Tibial nerve (tissue), 4 donors: ENCODE measurements around the gene RABEP2.
A peak's percentile ranks its signal among the peaks of the same experiment; 100 is the strongest.

Source experiments
- EP300 ChIP-seq, 2 donors: sonication (generic); formaldehyde crosslinking; IDR thresholded peaks; one replicate each; pipeline ENCODE4 v1.6.1; 2017; ENCODE audit warnings: antibody characterized with exemption in 2 of 2, mild to moderate bottlenecking in 1 of 2
- POLR2A ChIP-seq, 2 donors: fragments of 450-650 bp; IDR thresholded peaks; one replicate each; pipeline ENCODE4 v1.6.1; 2017; ENCODE audit warnings: antibody characterized with exemption in 2 of 2, mild to moderate bottlenecking in 2 of 2, moderate library complexity in 2 of 2
- TF ChIP-seq, protein P1 (sequence below), 5 experiments: fragments of 200-600 bp in 3 of 5; fragments of 450-650 bp in 2 of 5; sonication (generic) in 3 of 5; IDR thresholded peaks; one replicate each; pipeline ENCODE4 v1.5.1; 2016 to 2019; ENCODE audit warnings: antibody characterized with exemption in 5 of 5, mild to moderate bottlenecking in 3 of 5, moderate library complexity in 2 of 5

DNA sequence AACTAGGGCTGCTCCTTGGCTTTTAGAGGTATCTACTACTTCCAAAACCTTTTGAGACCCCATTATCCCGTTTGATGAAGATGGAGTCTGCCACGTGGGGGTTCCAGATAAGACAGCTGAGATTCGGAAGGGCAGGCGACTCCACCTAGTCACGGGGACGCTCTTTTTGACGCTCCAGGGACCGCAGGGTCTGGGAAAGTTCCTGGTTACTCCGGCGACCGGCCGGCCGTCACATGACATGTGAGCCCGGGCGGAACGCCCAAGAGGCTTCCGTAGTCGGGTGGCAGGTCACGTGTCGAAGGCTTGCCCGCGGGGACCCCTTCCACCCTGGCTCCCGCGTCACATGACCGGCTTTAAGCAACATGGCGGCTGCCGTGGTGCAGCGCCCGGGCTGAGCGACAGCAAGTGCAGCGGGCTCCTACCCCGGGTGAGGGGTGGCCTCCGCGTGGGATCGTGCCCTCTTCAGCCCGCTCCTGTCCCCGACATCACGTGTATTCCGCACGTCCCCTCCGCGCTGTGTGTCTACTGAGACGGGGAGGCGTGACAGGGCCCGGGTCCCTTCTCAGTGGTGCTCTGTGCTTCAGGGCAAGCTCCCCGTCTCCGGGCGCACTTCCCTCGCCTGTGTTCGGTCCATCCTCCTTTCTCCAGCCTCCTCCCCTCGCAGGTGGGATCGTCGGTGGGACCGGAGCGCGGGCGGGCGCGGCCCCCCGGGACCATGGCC, 49.6 kb upstream of the RABEP2 start, which contains the start of gene SPNS1:
- TF ChIP-seq, protein P1, sequence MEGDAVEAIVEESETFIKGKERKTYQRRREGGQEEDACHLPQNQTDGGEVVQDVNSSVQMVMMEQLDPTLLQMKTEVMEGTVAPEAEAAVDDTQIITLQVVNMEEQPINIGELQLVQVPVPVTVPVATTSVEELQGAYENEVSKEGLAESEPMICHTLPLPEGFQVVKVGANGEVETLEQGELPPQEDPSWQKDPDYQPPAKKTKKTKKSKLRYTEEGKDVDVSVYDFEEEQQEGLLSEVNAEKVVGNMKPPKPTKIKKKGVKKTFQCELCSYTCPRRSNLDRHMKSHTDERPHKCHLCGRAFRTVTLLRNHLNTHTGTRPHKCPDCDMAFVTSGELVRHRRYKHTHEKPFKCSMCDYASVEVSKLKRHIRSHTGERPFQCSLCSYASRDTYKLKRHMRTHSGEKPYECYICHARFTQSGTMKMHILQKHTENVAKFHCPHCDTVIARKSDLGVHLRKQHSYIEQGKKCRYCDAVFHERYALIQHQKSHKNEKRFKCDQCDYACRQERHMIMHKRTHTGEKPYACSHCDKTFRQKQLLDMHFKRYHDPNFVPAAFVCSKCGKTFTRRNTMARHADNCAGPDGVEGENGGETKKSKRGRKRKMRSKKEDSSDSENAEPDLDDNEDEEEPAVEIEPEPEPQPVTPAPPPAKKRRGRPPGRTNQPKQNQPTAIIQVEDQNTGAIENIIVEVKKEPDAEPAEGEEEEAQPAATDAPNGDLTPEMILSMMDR (IDR thresholded peaks at IDR 0.05), result peak in 1 of 5 experiments; percentile 28
- peak; percentile 96 to 98 for TF ChIP-seq EP300 (IDR thresholded peaks at IDR 0.05)
- TF ChIP-seq POLR2A (IDR thresholded peaks at IDR 0.05), result peak in 1 of 2 donors; percentile 49
